HCT116 (cell line): ENCODE measurements around the gene PPP6R3. TPM values are rescaled to one million over a fixed set of nuclear protein-coding genes. Genes with fewer than 3 reads are reported as not detected.

Experiments used
- ATAC-seq: fragments of 200-7000 bp; cut with Tn5 transposase; 2 replicates; pipeline ENCODE4 v1.9.1; 2020; ENCODE audit warnings: mild to moderate bottlenecking, moderate library complexity
- BruUV-seq: library from RNA; stranded (reverse); fragments of 400-500 nt; replicated peaks from 2 replicates; lab custom pipeline; 2021; lab: Mats Ljungman, UMichigan
- CTCF ChIA-PET: fragments of 300-600 bp; sonication (Branson Sonifier 250); formaldehyde crosslinking; loops from one replicate; lab custom pipeline; 2021; ENCODE audit warnings: antibody characterized with exemption; lab: Charles Lee
- POLR2A ChIA-PET: fragments of 300-600, 350-600 bp; sonication (Branson Sonifier 250); formaldehyde crosslinking; loops from one replicate; lab custom pipeline; 2021; ENCODE audit warnings: antibody characterized with exemption; lab: Charles Lee
- RAD21 ChIA-PET, 2 experiments: fragments of 300-600 bp; sonication (Branson Sonifier 250); formaldehyde crosslinking; loops; one replicate each; lab custom pipeline; 2023; ENCODE audit warnings: low total read pairs in 2 of 2; ENCODE audit not compliant: uncharacterized antibody in 2 of 2, unreplicated experiment in 2 of 2, low non-redundant PET in 1 of 2; lab: Charles Lee
- DNase-seq: peaks from one replicate; pipeline ENCODE4 v3.0.0-alpha.2; 2010; ENCODE audit warnings: low read depth, low spot score
- H2AFZ ChIP-seq: fragments of 200-600 bp; shearing (Covaris generic), sonication (generic); 2 replicates; pipeline ENCODE4 v1.6.1; 2017; ENCODE audit warnings: low read depth, mixed run types, mixed read lengths, antibody characterized with exemption, low read length; ENCODE audit not compliant: poor library complexity, severe bottlenecking
- H3K27ac ChIP-seq: 2 replicates; pipeline ENCODE4 v1.5.1; 2012; ENCODE audit warnings: low read depth, low read length
- H3K27me3 ChIP-seq: fragments of 200-600 bp; sonication (generic); 2 replicates; pipeline ENCODE4 v1.6.1; 2016; ENCODE audit warnings: mixed run types, low read length, mixed read lengths; ENCODE audit not compliant: insufficient read depth
- H3K36me3 ChIP-seq, 2 experiments: fragments of 200-500 bp in 1 of 2; fragments of 200-600 bp in 1 of 2; sonication (Bioruptor generic) in 1 of 2; sonication (generic) in 1 of 2; 2 replicates each; pipeline versions ENCODE4 v1.5.1 to v1.6.1; 2014 to 2016; ENCODE audit warnings: low read length in 2 of 2, inconsistent platforms in 1 of 2, mixed read lengths in 1 of 2, mixed run types in 1 of 2; ENCODE audit not compliant: insufficient read depth in 2 of 2, control insufficient read depth in 1 of 2
- H3K4me1 ChIP-seq, 2 experiments: fragments of 200-600 bp in 1 of 2; sonication (generic) in 1 of 2; 2 replicates each; pipeline versions ENCODE4 v1.5.1 to v1.6.1; 2012 to 2017; ENCODE audit warnings: low read length in 2 of 2, inconsistent platforms in 1 of 2, mild to moderate bottlenecking in 1 of 2, mixed read lengths in 1 of 2, mixed run types in 1 of 2, moderate library complexity in 1 of 2; ENCODE audit not compliant: insufficient read depth in 2 of 2, control insufficient read depth in 1 of 2
- H3K4me2 ChIP-seq: fragments of 200-600 bp; sonication (generic); 2 replicates; pipeline ENCODE4 v1.6.1; 2017; ENCODE audit warnings: mixed run types, low read length, mixed read lengths
- H3K4me3 ChIP-seq, 2 experiments: fragments of 200-600 bp in 1 of 2; sonication (generic) in 1 of 2; replicated peaks in 1 of 2; 2 replicates each; pipeline ENCODE4 v1.5.1; 2011 to 2016; ENCODE audit warnings: low read length in 2 of 2, control low read depth in 1 of 2, low read depth in 1 of 2, mild to moderate bottlenecking in 1 of 2, mixed read lengths in 1 of 2, mixed run types in 1 of 2
- H3K79me2 ChIP-seq: fragments of 200-600 bp; sonication (generic); 2 replicates; pipeline ENCODE4 v1.6.1; 2017; ENCODE audit warnings: mild to moderate bottlenecking, mixed run types, low read length, moderate library complexity, mixed read lengths; ENCODE audit not compliant: insufficient read depth
- H3K9ac ChIP-seq: fragments of 200-600 bp; sonication (generic); 2 replicates; pipeline ENCODE4 v1.6.1; 2016; ENCODE audit warnings: low read length, mixed read lengths
- H3K9me2 ChIP-seq: fragments of 200-600 bp; sonication (generic), shearing (Covaris generic); 2 replicates; pipeline ENCODE4 v1.6.1; 2017; ENCODE audit warnings: mixed run types, mild to moderate bottlenecking, moderate library complexity; ENCODE audit not compliant: insufficient read depth
- H3K9me3 ChIP-seq, 2 experiments: fragments of 200-500 bp in 1 of 2; fragments of 200-600 bp in 1 of 2; sonication (Bioruptor generic) in 1 of 2; sonication (generic) in 1 of 2; 2 replicates each; pipeline ENCODE4 v1.6.1; 2014 to 2017; ENCODE audit warnings: low read length in 2 of 2, mixed read lengths in 2 of 2, inconsistent platforms in 1 of 2, low read depth in 1 of 2, mild to moderate bottlenecking in 1 of 2, mixed run types in 1 of 2, moderate library complexity in 1 of 2; ENCODE audit not compliant: control insufficient read depth in 1 of 2, insufficient read depth in 1 of 2
- H4K20me1 ChIP-seq: fragments of 200-600 bp; sonication (generic), shearing (Covaris generic); 2 replicates; pipeline ENCODE4 v1.6.1; 2017; ENCODE audit warnings: mixed run types, mild to moderate bottlenecking, moderate library complexity; ENCODE audit not compliant: insufficient read depth
- ATF3 ChIP-seq: IDR thresholded peaks from 2 replicates; pipeline ENCODE4 v1.6.1; 2012
- CBX3 ChIP-seq: IDR thresholded peaks from 2 replicates; pipeline ENCODE4 v1.6.1; 2012; ENCODE audit warnings: low read depth
- ELF1 ChIP-seq: IDR thresholded peaks from 2 replicates; pipeline ENCODE4 v1.6.1; 2012; ENCODE audit warnings: low read depth, borderline replicate concordance
- EZH2phosphoT487 ChIP-seq: fragments of 200-600 bp; IDR thresholded peaks from 2 replicates; pipeline ENCODE4 v1.6.1; 2018; ENCODE audit warnings: antibody characterized with exemption, borderline replicate concordance
- POLR2A ChIP-seq: IDR thresholded peaks from 2 replicates; pipeline ENCODE4 v1.7.0; 2011; ENCODE audit warnings: borderline replicate concordance; ENCODE audit not compliant: insufficient read depth, insufficient read length; ENCODE audit errors: extremely low read depth
- REST ChIP-seq: IDR thresholded peaks from 2 replicates; pipeline ENCODE4 v1.6.1; 2012; ENCODE audit warnings: low read depth
- SRF ChIP-seq: IDR thresholded peaks from 2 replicates; pipeline ENCODE4 v1.6.1; 2012; ENCODE audit warnings: low read depth
- intact Hi-C: fragments of 100-400 bp; cut with micrococcal nuclease; formaldehyde crosslinking; loops from 2 replicates; pipeline ENCODE4 v1.10.0; 2022
- total RNA-seq: library from RNA; stranded (reverse); gene quantifications from one replicate; pipeline ENCODE4 v1.2.1, GENCODE V29; 2021; ENCODE audit not compliant: unreplicated experiment

Gene PPP6R3
- total RNA-seq, 1 experiment from 2014 or later, result 113 TPM

- Histone ChIP-seq H3K4me1 (no peaks in the 10 kb centered on the region), H3K27ac (no peak overlapping the region), H3K4me3 (no peak overlapping the region), H3K9me2 (no peaks in the 10 kb centered on the region), H4K20me1 (no peaks in the 10 kb centered on the region), H2AFZ (no peak overlapping the region), H3K9me3 (no peaks in the 10 kb centered on the region), H3K4me2 (no peak overlapping the region), H3K27me3 (no peaks in the 10 kb centered on the region), H3K79me2 (no peaks in the 10 kb centered on the region), H3K36me3 (peaks cover 17 to 23% of the 10 kb centered on the region in 2 experiments; a peak in 3 of 4 replicates), H3K9ac (no peak overlapping the region)
- no TSS peak for BruUV-seq
- ChIA-PET CTCF (no interaction called here), RAD21 (no interaction called here), POLR2A (no interaction called here)
- intact Hi-C loops, result no loop called here
- TF ChIP-seq REST (no peak), ELF1 (no peak), POLR2A (no peak), CBX3 (no peak), EZH2phosphoT487 (no peak), ATF3 (no peak), SRF (no peak)
- ATAC-seq, result no peak
- DNase-seq, result no peak
Measured at GRCh38 chr11:68414496-68415221, 45.9 kb upstream of the PPP6R3 start.
